HCT116 (cell line): Measurements from ENCODE around the gene FAM184A. TPM values are rescaled to one million over a fixed set of nuclear protein-coding genes. Genes with fewer than 3 reads are reported as not detected.
"Not testable (repeated sequence)": the region's sequence is repeated elsewhere in the genome, so short reads cannot be mapped to it uniquely, and the experiment has no call there.

Experiments
- ATAC-seq: fragments of 200-7000 bp; cut with Tn5 transposase; 2 replicates; pipeline ENCODE4 v1.9.1; 2020; ENCODE audit warnings: mild to moderate bottlenecking, moderate library complexity
- BruUV-seq: library from RNA; stranded (reverse); fragments of 400-500 nt; replicated peaks from 2 replicates; lab custom pipeline; 2021; lab: Mats Ljungman, UMichigan
- CTCF ChIA-PET: fragments of 300-600 bp; sonication (Branson Sonifier 250); formaldehyde crosslinking; loops from one replicate; lab custom pipeline; 2021; ENCODE audit warnings: antibody characterized with exemption; lab: Charles Lee
- POLR2A ChIA-PET: fragments of 300-600, 350-600 bp; sonication (Branson Sonifier 250); formaldehyde crosslinking; loops from one replicate; lab custom pipeline; 2021; ENCODE audit warnings: antibody characterized with exemption; lab: Charles Lee
- RAD21 ChIA-PET, 2 experiments: fragments of 300-600 bp; sonication (Branson Sonifier 250); formaldehyde crosslinking; loops; one replicate each; lab custom pipeline; 2023; ENCODE audit warnings: low total read pairs in 2 of 2; ENCODE audit not compliant: uncharacterized antibody in 2 of 2, unreplicated experiment in 2 of 2, low non-redundant PET in 1 of 2; lab: Charles Lee
- DNase-seq: peaks from one replicate; pipeline ENCODE4 v3.0.0-alpha.2; 2010; ENCODE audit warnings: low read depth, low spot score
- H2AFZ ChIP-seq: fragments of 200-600 bp; shearing (Covaris generic), sonication (generic); 2 replicates; pipeline ENCODE4 v1.6.1; 2017; ENCODE audit warnings: low read depth, mixed run types, mixed read lengths, antibody characterized with exemption, low read length; ENCODE audit not compliant: poor library complexity, severe bottlenecking
- H3K27ac ChIP-seq: 2 replicates; pipeline ENCODE4 v1.5.1; 2012; ENCODE audit warnings: low read depth, low read length
- H3K27me3 ChIP-seq: fragments of 200-600 bp; sonication (generic); 2 replicates; pipeline ENCODE4 v1.6.1; 2016; ENCODE audit warnings: mixed run types, low read length, mixed read lengths; ENCODE audit not compliant: insufficient read depth
- H3K36me3 ChIP-seq, 2 experiments: fragments of 200-500 bp in 1 of 2; fragments of 200-600 bp in 1 of 2; sonication (Bioruptor generic) in 1 of 2; sonication (generic) in 1 of 2; 2 replicates each; pipeline versions ENCODE4 v1.5.1 to v1.6.1; 2014 to 2016; ENCODE audit warnings: low read length in 2 of 2, inconsistent platforms in 1 of 2, mixed read lengths in 1 of 2, mixed run types in 1 of 2; ENCODE audit not compliant: insufficient read depth in 2 of 2, control insufficient read depth in 1 of 2
- H3K4me1 ChIP-seq, 2 experiments: fragments of 200-600 bp in 1 of 2; sonication (generic) in 1 of 2; 2 replicates each; pipeline versions ENCODE4 v1.5.1 to v1.6.1; 2012 to 2017; ENCODE audit warnings: low read length in 2 of 2, inconsistent platforms in 1 of 2, mild to moderate bottlenecking in 1 of 2, mixed read lengths in 1 of 2, mixed run types in 1 of 2, moderate library complexity in 1 of 2; ENCODE audit not compliant: insufficient read depth in 2 of 2, control insufficient read depth in 1 of 2
- H3K4me2 ChIP-seq: fragments of 200-600 bp; sonication (generic); 2 replicates; pipeline ENCODE4 v1.6.1; 2017; ENCODE audit warnings: mixed run types, low read length, mixed read lengths
- H3K4me3 ChIP-seq, 2 experiments: fragments of 200-600 bp in 1 of 2; sonication (generic) in 1 of 2; replicated peaks in 1 of 2; 2 replicates each; pipeline ENCODE4 v1.5.1; 2011 to 2016; ENCODE audit warnings: low read length in 2 of 2, control low read depth in 1 of 2, low read depth in 1 of 2, mild to moderate bottlenecking in 1 of 2, mixed read lengths in 1 of 2, mixed run types in 1 of 2
- H3K79me2 ChIP-seq: fragments of 200-600 bp; sonication (generic); 2 replicates; pipeline ENCODE4 v1.6.1; 2017; ENCODE audit warnings: mild to moderate bottlenecking, mixed run types, low read length, moderate library complexity, mixed read lengths; ENCODE audit not compliant: insufficient read depth
- H3K9ac ChIP-seq: fragments of 200-600 bp; sonication (generic); 2 replicates; pipeline ENCODE4 v1.6.1; 2016; ENCODE audit warnings: low read length, mixed read lengths
- H3K9me2 ChIP-seq: fragments of 200-600 bp; sonication (generic), shearing (Covaris generic); 2 replicates; pipeline ENCODE4 v1.6.1; 2017; ENCODE audit warnings: mixed run types, mild to moderate bottlenecking, moderate library complexity; ENCODE audit not compliant: insufficient read depth
- H3K9me3 ChIP-seq, 2 experiments: fragments of 200-500 bp in 1 of 2; fragments of 200-600 bp in 1 of 2; sonication (Bioruptor generic) in 1 of 2; sonication (generic) in 1 of 2; 2 replicates each; pipeline ENCODE4 v1.6.1; 2014 to 2017; ENCODE audit warnings: low read length in 2 of 2, mixed read lengths in 2 of 2, inconsistent platforms in 1 of 2, low read depth in 1 of 2, mild to moderate bottlenecking in 1 of 2, mixed run types in 1 of 2, moderate library complexity in 1 of 2; ENCODE audit not compliant: control insufficient read depth in 1 of 2, insufficient read depth in 1 of 2
- H4K20me1 ChIP-seq: fragments of 200-600 bp; sonication (generic), shearing (Covaris generic); 2 replicates; pipeline ENCODE4 v1.6.1; 2017; ENCODE audit warnings: mixed run types, mild to moderate bottlenecking, moderate library complexity; ENCODE audit not compliant: insufficient read depth
- CBX3 ChIP-seq: IDR thresholded peaks from 2 replicates; pipeline ENCODE4 v1.6.1; 2012; ENCODE audit warnings: low read depth
- ELF1 ChIP-seq: IDR thresholded peaks from 2 replicates; pipeline ENCODE4 v1.6.1; 2012; ENCODE audit warnings: low read depth, borderline replicate concordance
- EZH2 ChIP-seq: fragments of 200-600 bp; sonication (generic); IDR thresholded peaks from 2 replicates; pipeline ENCODE4 v1.6.1; 2017; ENCODE audit warnings: antibody characterized with exemption, mixed run types
- EZH2phosphoT487 ChIP-seq: fragments of 200-600 bp; IDR thresholded peaks from 2 replicates; pipeline ENCODE4 v1.6.1; 2018; ENCODE audit warnings: antibody characterized with exemption, borderline replicate concordance
- JUND ChIP-seq: IDR thresholded peaks from 2 replicates; pipeline ENCODE4 v1.6.1; 2012
- POLR2A ChIP-seq: IDR thresholded peaks from 2 replicates; pipeline ENCODE4 v1.7.0; 2011; ENCODE audit warnings: borderline replicate concordance; ENCODE audit not compliant: insufficient read depth, insufficient read length; ENCODE audit errors: extremely low read depth
- POLR2AphosphoS5 ChIP-seq: IDR thresholded peaks from 2 replicates; pipeline ENCODE4 v1.6.1; 2011; ENCODE audit warnings: mild to moderate bottlenecking, low read depth, low read length, moderate library complexity
- RAD21 ChIP-seq: IDR thresholded peaks from 2 replicates; pipeline ENCODE4 v1.6.1; 2012; ENCODE audit warnings: low read depth, mild to moderate bottlenecking
- REST ChIP-seq: IDR thresholded peaks from 2 replicates; pipeline ENCODE4 v1.6.1; 2012; ENCODE audit warnings: low read depth
- SIN3A ChIP-seq: IDR thresholded peaks from 2 replicates; pipeline ENCODE4 v1.6.1; 2012; ENCODE audit warnings: low read depth
- SRF ChIP-seq: IDR thresholded peaks from 2 replicates; pipeline ENCODE4 v1.6.1; 2012; ENCODE audit warnings: low read depth
- TCF7L2 ChIP-seq: IDR thresholded peaks from 2 replicates; pipeline ENCODE4 v1.7.0; 2011; ENCODE audit warnings: borderline replicate concordance, inconsistent platforms; ENCODE audit not compliant: insufficient read depth, insufficient read length; ENCODE audit errors: extremely low read depth
- YY1 ChIP-seq: IDR thresholded peaks from 2 replicates; pipeline ENCODE4 v1.6.1; 2011; ENCODE audit warnings: low read length, low read depth, moderate library complexity, mild to moderate bottlenecking; ENCODE audit not compliant: insufficient replicate concordance; ENCODE audit errors: extremely low read depth
- ZFX ChIP-seq: fragments of 450-650 bp; IDR thresholded peaks from 2 replicates; pipeline ENCODE4 v1.6.1; 2017
- ZNF274 ChIP-seq: fragments of 200-500 bp; sonication (Bioruptor generic); IDR thresholded peaks from 2 replicates; pipeline ENCODE4 v1.6.1; 2014; ENCODE audit warnings: mild to moderate bottlenecking, low read depth, low read length, inconsistent platforms
- intact Hi-C: fragments of 100-400 bp; cut with micrococcal nuclease; formaldehyde crosslinking; loops from 2 replicates; pipeline ENCODE4 v1.10.0; 2022
- total RNA-seq: library from RNA; stranded (reverse); gene quantifications from one replicate; pipeline ENCODE4 v1.2.1, GENCODE V29; 2021; ENCODE audit not compliant: unreplicated experiment
- TF ChIP-seq, protein P1 (sequence below): IDR thresholded peaks from 2 replicates; pipeline ENCODE4 v1.6.1; 2012
- TF ChIP-seq, protein P2 (sequence below): IDR thresholded peaks from 2 replicates; pipeline ENCODE4 v1.6.1; 2011; ENCODE audit warnings: mild to moderate bottlenecking, low read length, moderate library complexity; ENCODE audit not compliant: insufficient replicate concordance; ENCODE audit errors: extremely low read depth

The FAM184A gene
- total RNA-seq, 1 experiment from 2014 or later, result 2.4 TPM

DNA sequence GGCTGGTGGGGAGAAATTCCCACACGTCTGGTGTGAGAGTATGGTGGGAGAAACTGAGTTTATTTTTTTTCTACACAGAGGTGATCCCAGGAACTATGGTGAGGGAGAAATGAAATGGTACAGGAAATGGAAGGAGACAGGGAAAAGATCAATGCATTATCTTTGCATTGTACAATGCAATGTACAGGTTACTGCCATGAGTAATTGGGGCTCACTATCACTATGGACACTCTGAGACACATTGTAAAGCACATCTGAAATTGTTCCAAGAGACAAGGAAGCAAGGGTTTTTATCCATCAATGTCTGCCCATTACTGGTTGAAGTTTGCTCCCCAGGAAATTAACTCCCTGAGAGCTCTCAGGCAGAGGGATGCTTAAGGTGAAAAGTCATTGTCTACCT, 21.7 kb upstream of the FAM184A start:
- TF ChIP-seq EZH2 (no peak), ZNF274 (no peak), ZFX (no peak), SIN3A (no peak), JUND (no peak), POLR2AphosphoS5 (no peak), ELF1 (no peak), RAD21 (no peak), EZH2phosphoT487 (no peak), YY1 (no peak), REST (no peak), CBX3 (no peak), SRF (no peak), POLR2A (no peak), TCF7L2 (no peak)
- TF ChIP-seq, protein P1, sequence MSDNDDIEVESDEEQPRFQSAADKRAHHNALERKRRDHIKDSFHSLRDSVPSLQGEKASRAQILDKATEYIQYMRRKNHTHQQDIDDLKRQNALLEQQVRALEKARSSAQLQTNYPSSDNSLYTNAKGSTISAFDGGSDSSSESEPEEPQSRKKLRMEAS, result no peak
- TF ChIP-seq, protein P2, sequence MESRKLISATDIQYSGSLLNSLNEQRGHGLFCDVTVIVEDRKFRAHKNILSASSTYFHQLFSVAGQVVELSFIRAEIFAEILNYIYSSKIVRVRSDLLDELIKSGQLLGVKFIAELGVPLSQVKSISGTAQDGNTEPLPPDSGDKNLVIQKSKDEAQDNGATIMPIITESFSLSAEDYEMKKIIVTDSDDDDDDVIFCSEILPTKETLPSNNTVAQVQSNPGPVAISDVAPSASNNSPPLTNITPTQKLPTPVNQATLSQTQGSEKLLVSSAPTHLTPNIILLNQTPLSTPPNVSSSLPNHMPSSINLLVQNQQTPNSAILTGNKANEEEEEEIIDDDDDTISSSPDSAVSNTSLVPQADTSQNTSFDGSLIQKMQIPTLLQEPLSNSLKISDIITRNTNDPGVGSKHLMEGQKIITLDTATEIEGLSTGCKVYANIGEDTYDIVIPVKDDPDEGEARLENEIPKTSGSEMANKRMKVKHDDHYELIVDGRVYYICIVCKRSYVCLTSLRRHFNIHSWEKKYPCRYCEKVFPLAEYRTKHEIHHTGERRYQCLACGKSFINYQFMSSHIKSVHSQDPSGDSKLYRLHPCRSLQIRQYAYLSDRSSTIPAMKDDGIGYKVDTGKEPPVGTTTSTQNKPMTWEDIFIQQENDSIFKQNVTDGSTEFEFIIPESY, result no peak
- Histone ChIP-seq H3K79me2 (no peaks in the 10 kb centered on the region), H3K4me3 (no peak overlapping the region), H3K9me2 (no peaks in the 10 kb centered on the region), H4K20me1 (no peaks in the 10 kb centered on the region), H3K27me3 (no peaks in the 10 kb centered on the region), H3K4me2 (no peak overlapping the region), H3K9me3 (no peaks in the 10 kb centered on the region), H3K4me1 (no peaks in the 10 kb centered on the region), H3K36me3 (no peaks in the 10 kb centered on the region), H3K9ac (no peak overlapping the region), H3K27ac (no peak overlapping the region), H2AFZ (no peak overlapping the region)
- DNase-seq (no peak), ATAC-seq (no peak)
- ChIA-PET CTCF (interaction anchor here (1.3 kb wide), 1 partner anchor 10 kb away, joined by 3 read pairs; no protein-coding TSS in a partner anchor), RAD21 (no interaction called here), POLR2A (no interaction called here)
- intact Hi-C loops, result no loop called here
- BruUV-seq, result no TSS peak

- ATAC-seq, H3K9me3 ChIP-seq, H4K20me1 ChIP-seq, intact Hi-C loops, H3K9ac ChIP-seq, H3K36me3 ChIP-seq, H2AFZ ChIP-seq, H3K79me2 ChIP-seq, H3K9me2 ChIP-seq, RAD21 ChIA-PET, POLR2A ChIA-PET, H3K27me3 ChIP-seq, DNase-seq, CTCF ChIA-PET, H3K4me3 ChIP-seq, H3K4me1 ChIP-seq, H3K27ac ChIP-seq, BruUV-seq, H3K4me2 ChIP-seq: not testable (repeated sequence)
Observed at GRCh38 chr6:119097815-119098361, 19.4 kb upstream of the FAM184A start.
